ENCODE data around the gene ADCY3.

Gene ADCY3

GRCh38 chr2:24792874-24793760 lies 126.9 kb downstream of the ADCY3 start, which contains the start of the genes CENPO and PTRHD1:
Gene CENPO (plus strand): TSS chr2:24793425. CDS start chr2:24793920, 495 bp downstream.
Gene PTRHD1 (minus strand): TSS chr2:24793391. CDS start chr2:24793377, 14 bp downstream.
- TF ChIP-seq ZFX (IDR thresholded peaks at IDR 0.05; ENCODE audit: borderline replicate concordance) (no peak), CTCF (IDR thresholded peaks at IDR 0.05) (peak; percentile 55)
- peak within 1 kb of the TSS; percentile 89 for H3K27ac ChIP-seq

DNA sequence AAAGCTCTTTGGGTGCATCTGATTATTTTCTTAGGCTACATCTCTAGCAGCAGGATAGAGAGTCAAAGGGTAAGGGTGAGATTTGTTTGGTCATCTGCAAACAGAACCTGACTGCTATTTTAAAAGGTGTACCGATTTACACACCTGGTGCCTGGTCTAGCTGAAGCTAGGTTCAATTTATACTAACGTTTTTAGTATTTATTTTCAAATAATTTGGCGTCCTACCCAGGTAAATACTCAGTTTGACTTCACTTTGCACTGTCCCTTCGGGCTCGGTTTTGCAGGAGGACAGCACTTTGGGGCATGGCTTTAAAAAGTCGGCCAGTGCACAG lies 127.5 kb downstream of the ADCY3 start:
- no peak for TF ChIP-seq ZFX (IDR thresholded peaks at IDR 0.05; ENCODE audit: borderline replicate concordance)
- TF ChIP-seq CTCF (IDR thresholded peaks at IDR 0.05), result no peak
- peak overlapping the region; percentile 89 for H3K27ac ChIP-seq

DNA sequence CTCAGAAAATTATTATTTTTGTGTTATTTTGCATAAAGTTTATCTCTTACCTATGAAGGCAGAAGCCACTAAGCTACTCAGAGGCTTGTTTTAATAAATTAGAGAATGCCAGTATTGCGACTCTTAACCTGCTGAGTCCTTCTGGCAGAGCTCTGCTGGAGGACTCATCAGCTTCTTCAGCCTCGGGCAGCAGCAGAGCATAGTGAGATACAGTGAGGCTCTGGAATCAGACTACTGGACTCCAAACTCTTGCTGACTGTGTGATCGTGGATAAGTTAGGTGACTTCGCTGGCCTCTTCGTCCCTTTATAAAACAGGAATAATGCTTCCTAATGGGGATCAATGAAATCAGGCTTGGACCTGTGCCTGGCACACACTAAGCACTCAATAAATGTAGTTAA lies 128.6 kb downstream of the ADCY3 start:
- H3K27ac ChIP-seq, result no peak overlapping the region
- TF ChIP-seq CTCF (IDR thresholded peaks at IDR 0.05) (no peak), ZFX (IDR thresholded peaks at IDR 0.05; ENCODE audit: borderline replicate concordance) (no peak)

GRCh38 chr2:24788816-24789215 lies 131.2 kb downstream of the ADCY3 start:
- TF ChIP-seq ZFX (IDR thresholded peaks at IDR 0.05; ENCODE audit: borderline replicate concordance) (no peak), CTCF (IDR thresholded peaks at IDR 0.05) (no peak)
- no peak overlapping the region for H3K27ac ChIP-seq

DNA sequence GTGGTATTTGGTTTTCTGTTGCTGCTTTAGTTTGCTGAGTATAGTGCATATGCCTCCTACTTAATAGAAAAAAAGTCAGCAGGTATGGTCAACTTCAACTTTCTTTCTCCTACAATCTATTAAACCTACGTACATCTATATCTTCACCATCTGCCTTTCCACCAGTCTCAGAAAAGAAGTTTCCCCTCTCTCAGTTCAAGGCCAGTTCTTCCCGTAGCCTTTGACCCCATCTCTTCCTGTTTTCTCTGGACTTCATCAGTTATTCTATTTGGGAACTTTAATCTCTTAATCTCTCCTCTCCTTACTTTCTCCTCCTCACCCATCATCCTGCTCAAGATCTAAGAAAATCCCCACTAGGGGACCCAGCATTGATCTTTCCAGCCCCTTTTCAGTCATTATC lies 132.5 kb downstream of the ADCY3 start:
- H3K27ac ChIP-seq, result no peak overlapping the region
- TF ChIP-seq ZFX (IDR thresholded peaks at IDR 0.05; ENCODE audit: borderline replicate concordance) (no peak), CTCF (IDR thresholded peaks at IDR 0.05) (no peak)

DNA sequence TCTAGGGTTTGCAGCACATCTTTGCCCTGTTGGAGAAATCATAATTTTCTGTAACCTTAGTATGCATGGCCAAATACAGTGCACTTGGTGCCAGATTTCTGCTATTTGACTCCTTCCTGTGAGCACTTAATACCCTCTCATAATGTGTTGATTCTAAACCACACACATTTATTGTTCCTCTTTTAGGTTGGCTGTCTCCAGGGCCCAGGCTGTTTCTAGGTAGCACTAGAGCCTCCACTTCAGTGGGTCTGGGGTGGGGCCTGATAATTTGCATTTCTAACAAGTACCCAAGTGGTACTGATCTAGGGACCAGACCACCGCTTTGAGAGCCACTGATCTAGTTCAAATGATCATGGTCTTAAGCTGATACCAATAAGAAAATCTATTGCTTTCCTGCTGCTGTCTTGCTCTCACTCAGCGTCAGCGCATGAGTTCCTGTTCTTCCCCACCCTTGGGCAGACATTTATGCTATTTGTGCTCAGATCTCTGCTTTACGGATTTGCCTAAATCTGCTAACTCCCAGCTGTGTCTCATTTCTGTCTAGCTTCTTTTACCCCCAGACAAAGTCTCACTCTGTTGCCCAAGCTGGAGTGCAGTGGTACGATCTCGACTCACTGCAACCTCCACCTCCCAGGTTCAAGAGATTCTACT lies 134.2 kb downstream of the ADCY3 start:
- no peak for TF ChIP-seq ZFX (IDR thresholded peaks at IDR 0.05; ENCODE audit: borderline replicate concordance)
- no peak for TF ChIP-seq CTCF (IDR thresholded peaks at IDR 0.05)
- no peak overlapping the region for H3K27ac ChIP-seq

DNA sequence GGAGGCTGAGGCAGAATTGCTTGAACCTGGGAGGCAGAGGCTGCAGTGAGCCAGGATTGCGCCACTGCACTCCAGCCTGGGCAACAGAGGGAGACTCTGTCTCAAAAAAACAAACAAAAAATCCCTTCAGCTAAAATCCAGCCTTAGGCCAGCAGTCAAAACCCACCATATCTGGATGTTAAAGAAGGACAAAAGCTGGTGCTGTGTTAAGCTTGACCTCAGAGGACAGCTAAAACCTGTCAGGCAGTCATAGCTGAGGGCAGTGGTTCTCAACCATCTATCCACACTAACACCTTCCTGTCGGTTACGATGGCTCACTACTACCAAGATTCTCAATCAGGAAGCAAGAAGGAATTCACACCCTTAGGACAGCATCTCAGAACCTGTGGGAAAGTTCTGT lies 136.4 kb downstream of the ADCY3 start:
- H3K27ac ChIP-seq, result no peak overlapping the region
- no peak for TF ChIP-seq CTCF (IDR thresholded peaks at IDR 0.05)
- no peak for TF ChIP-seq ZFX (IDR thresholded peaks at IDR 0.05; ENCODE audit: borderline replicate concordance)
